K562 (cell line): ENCODE measurements around the gene NDUFS3. TPM values are rescaled to one million over a fixed set of nuclear protein-coding genes. Genes with fewer than 3 reads are reported as not detected.

Experiments
- CBFB ChIP-seq: sonication (generic); formaldehyde crosslinking; IDR thresholded peaks from 2 replicates; pipeline ENCODE4 v1.4.0; 2020; ENCODE audit warnings: mild to moderate bottlenecking, missing genetic modification reagents
- CBX2 ChIP-seq: fragments of 200-600 bp; sonication (generic); IDR thresholded peaks from one replicate; pipeline ENCODE4 v1.6.1; 2012; ENCODE audit warnings: mild to moderate bottlenecking, low read length, inconsistent platforms; ENCODE audit not compliant: insufficient read depth, poor library complexity, severe bottlenecking
- CEBPG ChIP-seq, 3 experiments: fragments of 200-800 bp in 1 of 3; sonication (Bioruptor generic) in 1 of 3; sonication (generic) in 1 of 3; formaldehyde crosslinking in 1 of 3; IDR thresholded peaks in 2 of 3; conservative IDR thresholded peaks in 1 of 3; 2 replicates each; pipeline versions ENCODE4 v1.6.1 to v1.8.0; 2016 to 2022; ENCODE audit warnings: missing compliant biosample characterization in 2 of 3, missing genetic modification characterization in 2 of 3, mild to moderate bottlenecking in 1 of 3, missing genetic modification reagents in 1 of 3
- E2F5 ChIP-seq: sonication (generic); formaldehyde crosslinking; IDR thresholded peaks from 2 replicates; pipeline ENCODE4 v1.8.0; 2022; ENCODE audit warnings: mild to moderate bottlenecking, missing genetic modification reagents
- GTF2E2 ChIP-seq: fragments of 200-800 bp; sonication (Bioruptor generic); IDR thresholded peaks from 2 replicates; pipeline ENCODE4 v1.6.1; 2016; ENCODE audit warnings: missing genetic modification characterization, missing compliant biosample characterization
- HDAC8 ChIP-seq: fragments of 450-650 bp; IDR thresholded peaks from 2 replicates; pipeline ENCODE4 v1.6.1; 2016; ENCODE audit warnings: mild to moderate bottlenecking, missing genetic modification characterization, moderate library complexity, missing compliant biosample characterization
- IRF2 ChIP-seq: sonication (generic); formaldehyde crosslinking; IDR thresholded peaks from 2 replicates; pipeline ENCODE4 v1.8.1; 2022; ENCODE audit warnings: mild to moderate bottlenecking, missing genetic modification reagents
- NRF1 ChIP-seq, 2 experiments: fragments of 450-650 bp; IDR thresholded peaks in 1 of 2; conservative IDR thresholded peaks in 1 of 2; 2 replicates each; pipeline ENCODE4 v1.6.1; 2014; ENCODE audit warnings: mild to moderate bottlenecking in 2 of 2
- PCBP1 ChIP-seq: fragments of 200-400 bp; formaldehyde crosslinking; IDR thresholded peaks from 2 replicates; pipeline ENCODE4 v1.6.1; 2018; ENCODE audit warnings: mild to moderate bottlenecking, low read depth, low read length; ENCODE audit not compliant: poor library complexity, severe bottlenecking
- SETDB1 ChIP-seq: IDR thresholded peaks from one replicate; pipeline ENCODE4 v1.6.1; 2012; ENCODE audit warnings: low read length, control low read depth, inconsistent platforms
- SRSF1 ChIP-seq: fragments of 200-400 bp; formaldehyde crosslinking; IDR thresholded peaks from 2 replicates; pipeline ENCODE4 v1.6.1; 2017; ENCODE audit warnings: mild to moderate bottlenecking, low read depth, low read length, moderate library complexity
- ZNF316 ChIP-seq: fragments of 450-650 bp; IDR thresholded peaks from 2 replicates; pipeline ENCODE4 v1.6.1; 2016
- ZNF347 ChIP-seq: fragments of 450-650 bp; formaldehyde crosslinking; IDR thresholded peaks from 2 replicates; pipeline ENCODE4 v1.4.0; 2020; ENCODE audit warnings: low read depth, mild to moderate bottlenecking, moderate library complexity
- ZNF609 ChIP-seq: sonication (generic); formaldehyde crosslinking; IDR thresholded peaks from 2 replicates; pipeline ENCODE4 v1.8.1; 2023; ENCODE audit warnings: missing genetic modification reagents, mild to moderate bottlenecking, borderline replicate concordance
- polyA plus RNA-seq, 8 experiments: library from polyadenylated mRNA; depleted of rRNA in 4 of 8; stranded (reverse) in 5 of 8; unstranded in 3 of 8; fragments of >200 nt; fragmentation: Nextera tagmentation in 2 of 8; fragmentation: Illumina TruSeq in 1 of 8; extraction: Ambion mirVana in 2 of 8; extraction: Trizol in 1 of 8; gene quantifications; 2 replicates each; pipeline versions ENCODE4 v1.2.1 to v1.2.3, GENCODE V29; 2011 to 2014; ENCODE audit warnings: inconsistent platforms in 1 of 8, missing spikeins in 1 of 8
- total RNA-seq, 7 experiments: library from RNA; depleted of rRNA in 6 of 7; stranded (reverse); fragments of >200 nt in 6 of 7; fragmentation: Illumina TruSeq in 2 of 7; extraction: Trizol in 2 of 7; gene quantifications; 2 replicates each; pipeline versions ENCODE4 v1.2.1 to v1.2.3, GENCODE V29; 2011 to 2021; ENCODE audit warnings: low replicate concordance in 1 of 7

The NDUFS3 gene
- total and polyA plus RNA-seq, 9 of the 15 experiments (the other 6 are each of a cell fraction or from before 2014, with no cell fraction given), result 38.7 to 341 (median 194) TPM

GRCh38 chr11:47565340-47566148 is 13.3 kb upstream of the NDUFS3 start, which contains the start of gene PTPMT1 (continued):
- TF ChIP-seq E2F5 (CRISPR knock-in tag) (no peak), PCBP1 (peak; percentile 50), NRF1 (conservative IDR thresholded peaks at IDR 0.05 in 1 of 2, IDR thresholded peaks at IDR 0.05 in 1 of 2) (peak; percentile 74 to 79; a peak in 2 of 4 replicates), SETDB1 (no peak), SRSF1 (no peak), GTF2E2 (peak; percentile 34; the same call in 1 of the 2 replicates), CBX2 (no peak), ZNF609 (CRISPR knock-in tag) (no peak), CBFB (CRISPR knock-in tag) (no peak), HDAC8 (tag) (no peak; the same call in 1 of the 2 replicates), ZNF347 (no peak), ZNF316 (no peak), CEBPG (CRISPR knock-in tag; IDR thresholded peaks at IDR 0.05) (peak; percentile 17; the same call in 1 of the 2 replicates), CEBPG (tag; conservative IDR thresholded peaks at IDR 0.05 in 1 of 2, IDR thresholded peaks at IDR 0.05 in 1 of 2) (no peak), IRF2 (CRISPR knock-in tag) (no peak)
